Ovary (tissue), 9 donors: ENCODE results near the gene TIRAP. TPM values are rescaled to one million over a fixed set of nuclear protein-coding genes. Genes with fewer than 3 reads are reported as not detected.

Source experiments
- DNase-seq, 5 donors: peaks; one replicate each; pipeline ENCODE4 v3.0.0-alpha.2; 2019 to 2020
- H3K27ac ChIP-seq, 2 donors: fragments of 200-600 bp; one replicate each; pipeline versions ENCODE4 v1.5.1 to v1.8.0; 2019 to 2022
- H3K27me3 ChIP-seq: fragments of 200-600 bp; one replicate; pipeline ENCODE4 v1.8.0; 2022
- H3K36me3 ChIP-seq: fragments of 200-600 bp; sonication (generic); one replicate; pipeline ENCODE4 v1.5.1; 2019
- H3K4me1 ChIP-seq: one replicate; pipeline ENCODE4 v1.8.1; 2013; ENCODE audit warnings: mild to moderate bottlenecking, moderate library complexity; ENCODE audit not compliant: insufficient read depth
- H3K4me3 ChIP-seq: fragments of 200-600 bp; sonication (generic); one replicate; pipeline ENCODE4 v1.5.1; 2017
- H3K9me3 ChIP-seq, 2 donors: fragments of 200-600 bp in 1 of 2; sonication (generic) in 1 of 2; one replicate each; pipeline versions ENCODE4 v1.5.1 to v1.8.1; 2013 to 2019; ENCODE audit warnings: mild to moderate bottlenecking in 1 of 2, moderate library complexity in 1 of 2
- CTCF ChIP-seq, 3 donors: fragments of 450-650 bp in 2 of 3; fragments of 200-600 bp in 1 of 3; IDR thresholded peaks; one replicate each; pipeline versions ENCODE4 v1.5.1 to v1.8.0; 2016 to 2022; ENCODE audit warnings: antibody characterized with exemption in 3 of 3, mild to moderate bottlenecking in 1 of 3
- EP300 ChIP-seq: sonication (generic); formaldehyde crosslinking; IDR thresholded peaks from one replicate; pipeline ENCODE4 v1.6.1; 2017; ENCODE audit warnings: antibody characterized with exemption
- POLR2A ChIP-seq: fragments of 450-650 bp; IDR thresholded peaks from one replicate; pipeline ENCODE4 v1.6.1; 2017; ENCODE audit warnings: antibody characterized with exemption, mild to moderate bottlenecking, moderate library complexity
- WGBS, 3 donors: extraction: QIAGEN DNeasy Blood & Tissue Kit in 1 of 3; methylation state at CpG; one replicate each; pipeline versions ENCODE4 v1.1.5 to v1.1.7; 2013 to 2017; 5-methylcytosine and 5-hydroxymethylcytosine counted together
- intact Hi-C, 4 donors: fragments of 100-400 bp; cut with DNase I; formaldehyde crosslinking; loops; one replicate each; pipeline versions ENCODE4 v1.11.0 to v1.15.1; 2022 to 2023
- polyA plus RNA-seq, 2 donors: library from polyadenylated mRNA; stranded (reverse); fragments of 200-250 nt in 1 of 2; fragments of 350-450 nt in 1 of 2; fragmentation: Illumina TruSeq in 1 of 2; extraction: RNeasy Lipid Tissue Mini Kit (QIAGEN cat#74804) in 1 of 2; gene quantifications; one replicate each; pipeline ENCODE4 v1.2.3, GENCODE V29; 2013 to 2014
- total RNA-seq, 7 donors: library from RNA; depleted of rRNA in 2 of 7; stranded (reverse); fragments of >200 nt in 2 of 7; fragmentation: NEBNext Ultra II Directional in 3 of 7; extraction: Animal tissue kit (Norgen Biotek cat#: 25700) in 3 of 7; gene quantifications; one replicate each; pipeline versions ENCODE4 v1.1.0 to v1.2.4, GENCODE V29; 2016 to 2023
- donor health status: DM: no; HTN: no; CAD: no; lungs with moderate emphysema.
- donor health status: DM: no; HTN: no; CAD: no.
- donor health status: Bipolar disorder and iron deficiency.
- donor health status: DM: yes; HTN: yes; CAD: no.
- donor health status: DM: no; HTN: no; CAD: no.
- donor health status: DM: yes; HTN: yes; CAD: no.

The TIRAP gene
- total and polyA plus RNA-seq, 9 donors, result 7.6 to 16.0 (median 14.5) TPM

DNA sequence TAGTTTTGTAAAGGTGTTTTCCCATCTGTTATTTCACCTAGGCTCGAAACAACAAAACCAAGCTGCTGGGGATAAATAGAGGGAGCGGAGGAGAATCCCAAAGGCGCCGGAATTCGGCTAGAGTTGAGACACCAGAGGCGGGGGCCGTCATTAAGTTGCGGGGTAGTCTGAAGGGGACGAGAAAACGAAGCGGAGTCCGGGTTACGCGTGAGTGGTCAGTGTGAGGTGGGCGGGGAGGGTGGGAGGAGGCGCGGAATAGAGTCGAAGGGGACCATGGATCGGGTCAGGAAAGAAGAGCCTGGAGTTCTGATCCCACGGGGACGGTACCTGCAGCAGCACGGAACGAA is 14.6 kb upstream of the TIRAP start:
- WGBS, 3 donors, result 0 to 1% (median 0%) methylated on average over 23 of the region's 23 CpGs
- intact Hi-C loops, result loop anchor here in 2 of 4 donors (5.0 kb wide), 1 partner anchor 56 kb away; the partner anchor contains the start of genes FAM118B (in 2 of the 2) and RPUSD4 (in 2 of the 2)
- H3K36me3 ChIP-seq, result no peaks in the 10 kb centered on the region

GRCh38 chr11:126268708-126269579 is 13.9 kb upstream of the TIRAP start, which contains the start of the genes FOXRED1 and SRPRA:
TSS of gene FOXRED1 (plus strand) at chr11:126269154. CDS start at chr11:126269207, 53 bp downstream.
TSS of gene SRPRA (minus strand) at chr11:126268895. CDS start at chr11:126268804, 91 bp downstream.
- Histone ChIP-seq H3K9me3 (no peaks in the 10 kb centered on the region), H3K4me1 (peaks cover 5% of the 10 kb centered on the region), H3K36me3 (no peaks in the 10 kb centered on the region), H3K27me3 (no peaks in the 10 kb centered on the region), H3K27ac (peak within 1 kb of the TSS; percentile 77 to 86), H3K4me3 (peak within 1 kb of the TSS; percentile 82)
- TF ChIP-seq CTCF (IDR thresholded peaks at IDR 0.05) (no peak), POLR2A (peak; percentile 88), EP300 (peak; percentile 70)
- peak; percentile 99 to 100 (median 100) for DNase-seq
- intact Hi-C loops, result loop anchor here in 2 of 4 donors (5.0 kb wide), 1 partner anchor 57 kb away; the partner anchor contains the start of genes FAM118B (in 2 of the 2) and RPUSD4 (in 2 of the 2)
- WGBS, 3 donors, result 0 to 1% (median 1%) methylated on average over 49 to 64 of the region's 64 CpGs

More for the DNA sequence above, 14.6 kb upstream of the TIRAP start:
- Histone ChIP-seq H3K4me3 (peak overlapping the region; percentile 82), H3K4me1 (peaks cover 5% of the 10 kb centered on the region), H3K9me3 (no peaks in the 10 kb centered on the region), H3K27me3 (no peaks in the 10 kb centered on the region), H3K27ac (peak overlapping the region in 1 of 2 donors; percentile 58)
- TF ChIP-seq CTCF (IDR thresholded peaks at IDR 0.05) (no peak), EP300 (no peak), POLR2A (no peak)
- DNase-seq, result no peak

- Histone ChIP-seq H3K27me3 (no peaks in the 10 kb centered on the region), H3K4me1 (no peaks in the 10 kb centered on the region), H3K36me3 (no peaks in the 10 kb centered on the region), H3K9me3 (no peaks in the 10 kb centered on the region), H3K27ac (no peak overlapping the region), H3K4me3 (no peak overlapping the region)
- WGBS, 3 donors, result 91 to 95% (median 93%) methylated on average over 11 of the region's 11 CpGs
- DNase-seq, result no peak
- TF ChIP-seq POLR2A, result no peak
- no peak for TF ChIP-seq CTCF (IDR thresholded peaks at IDR 0.05)
- no peak for TF ChIP-seq EP300
- intact Hi-C loops, result no loop called here
Observed at GRCh38 chr11:126277322-126277721, 5.6 kb upstream of the TIRAP start.

DNA sequence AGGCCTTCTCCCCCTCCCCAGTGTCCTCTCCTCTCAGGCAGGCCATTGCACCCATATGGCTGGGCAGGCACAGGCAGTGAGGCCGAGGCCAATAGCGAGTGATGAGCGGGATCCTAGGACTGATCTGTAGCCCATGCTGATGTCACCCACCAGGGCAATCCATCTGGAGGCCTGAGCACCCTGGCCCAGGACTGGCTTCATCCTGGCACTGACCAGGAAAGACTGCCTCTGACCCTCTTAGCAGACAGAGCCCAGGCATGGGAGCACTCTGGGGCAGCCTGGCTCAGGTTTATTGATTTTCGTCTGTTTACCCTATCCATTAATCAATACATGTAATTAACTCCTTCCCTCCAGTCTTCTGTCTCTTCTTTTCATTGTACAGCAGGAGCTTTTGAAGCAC is 5.1 kb upstream of the TIRAP start:
- DNase-seq, result no peak
- no peaks in the 10 kb centered on the region for H3K4me1 ChIP-seq
- no peaks in the 10 kb centered on the region for H3K27me3 ChIP-seq
- H3K27ac ChIP-seq, result no peak overlapping the region
- intact Hi-C loops, result no loop called here
- TF ChIP-seq CTCF (IDR thresholded peaks at IDR 0.05), result no peak
- no peak for TF ChIP-seq POLR2A
- no peak for TF ChIP-seq EP300
- no peak overlapping the region for H3K4me3 ChIP-seq
- 90 to 96% (median 91%) methylated on average over 4 of the region's 4 CpGs for WGBS, 3 donors
- no peaks in the 10 kb centered on the region for H3K9me3 ChIP-seq
- H3K36me3 ChIP-seq, result no peaks in the 10 kb centered on the region
